KOPT-K1 (cell line): ENCODE measurements around the gene DPYD.

Experiments used
- H3K27ac ChIP-seq: fragments of 200-600 bp; sonication (generic); 2 replicates; pipeline ENCODE4 v1.5.1; 2016; ENCODE audit warnings: antibody characterized with exemption, mild to moderate bottlenecking, low read depth, low read length; ENCODE audit not compliant: poor library complexity, severe bottlenecking
- H3K36me3 ChIP-seq: fragments of 200-600 bp; sonication (generic); 2 replicates; pipeline ENCODE4 v1.5.1; 2017; ENCODE audit warnings: antibody characterized with exemption, mild to moderate bottlenecking, low read length, moderate library complexity; ENCODE audit not compliant: insufficient read depth
- H3K9me3 ChIP-seq: fragments of 200-600 bp; sonication (generic); 2 replicates; pipeline ENCODE4 v1.5.1; 2017; ENCODE audit warnings: antibody characterized with exemption, low read length, mild to moderate bottlenecking; ENCODE audit not compliant: insufficient read depth, poor library complexity, severe bottlenecking

DPYD gene

DNA sequence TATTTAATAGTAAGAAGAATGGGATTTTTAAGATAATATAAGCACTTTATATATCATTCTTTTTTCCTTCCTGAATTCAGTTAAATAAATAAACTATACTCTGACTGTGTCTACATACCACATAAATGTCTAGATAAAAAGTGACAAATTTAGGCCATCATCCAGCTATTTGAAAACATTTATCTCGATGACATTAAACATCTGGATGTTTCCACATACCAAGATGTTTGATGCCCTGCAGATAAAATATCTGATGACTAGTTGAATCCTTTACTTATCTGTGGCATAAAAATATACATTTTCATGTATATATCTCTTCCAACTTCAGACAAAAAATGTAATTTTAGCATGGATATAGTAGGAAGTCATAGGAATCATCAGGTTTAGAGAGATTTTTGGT lies 348.3 kb downstream of the DPYD start:
- Histone ChIP-seq H3K27ac (no peak overlapping the region), H3K9me3 (no peaks in the 10 kb centered on the region), H3K36me3 (peaks cover 13% of the 10 kb centered on the region; the same call in 1 of the 2 replicates)

- H3K27ac ChIP-seq, result no peak overlapping the region
- H3K36me3 ChIP-seq, result peaks cover 13% of the 10 kb centered on the region; the same call in 1 of the 2 replicates
- H3K9me3 ChIP-seq, result no peaks in the 10 kb centered on the region
These were observed 349.1 kb downstream of the DPYD start for GRCh38 chr1:97571760-97572159.

- Histone ChIP-seq H3K27ac (no peak overlapping the region), H3K36me3 (peaks cover 13% of the 10 kb centered on the region; the same call in 1 of the 2 replicates), H3K9me3 (no peaks in the 10 kb centered on the region)
These were observed 350.1 kb downstream of the DPYD start for GRCh38 chr1:97570691-97571090.

DNA sequence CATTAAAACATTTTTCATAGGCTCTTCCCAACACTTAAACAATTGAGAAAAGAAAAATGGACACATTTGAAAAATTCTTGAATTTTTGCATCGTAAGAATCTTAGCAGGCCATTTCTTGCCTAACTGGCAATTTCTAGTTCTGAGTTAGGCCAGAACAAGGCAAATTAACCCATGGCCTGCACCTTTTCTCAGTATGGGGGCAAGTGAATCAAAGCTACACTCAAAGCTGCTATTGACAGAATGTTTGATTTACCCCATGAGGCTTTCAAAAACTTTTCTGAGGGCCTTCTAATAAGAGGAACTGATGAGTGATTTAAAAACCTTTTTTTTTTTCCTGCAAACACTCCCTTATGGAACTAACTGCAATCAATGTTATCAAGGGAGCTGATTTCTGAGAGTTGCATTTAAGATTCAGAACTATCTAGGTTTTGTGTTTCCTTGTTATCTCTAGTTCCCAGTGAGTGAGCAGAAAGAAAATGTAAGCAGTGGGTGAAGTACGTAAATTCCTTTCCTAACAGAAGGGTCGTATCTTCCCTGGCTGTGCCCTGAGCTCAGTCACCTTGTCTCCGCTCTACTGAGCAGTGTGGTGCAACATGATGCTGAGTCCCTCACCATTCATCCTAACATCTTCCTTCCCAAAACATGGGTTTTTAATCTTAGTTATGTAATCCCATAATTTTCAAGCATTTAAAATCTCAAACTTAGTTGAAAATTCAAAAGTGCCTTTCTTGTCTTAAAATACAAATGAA lies 353.7 kb downstream of the DPYD start:
- no peaks in the 10 kb centered on the region for H3K9me3 ChIP-seq
- peaks cover 3% of the 10 kb centered on the region; the same call in 1 of the 2 replicates for H3K36me3 ChIP-seq
- H3K27ac ChIP-seq, result no peak overlapping the region

DNA sequence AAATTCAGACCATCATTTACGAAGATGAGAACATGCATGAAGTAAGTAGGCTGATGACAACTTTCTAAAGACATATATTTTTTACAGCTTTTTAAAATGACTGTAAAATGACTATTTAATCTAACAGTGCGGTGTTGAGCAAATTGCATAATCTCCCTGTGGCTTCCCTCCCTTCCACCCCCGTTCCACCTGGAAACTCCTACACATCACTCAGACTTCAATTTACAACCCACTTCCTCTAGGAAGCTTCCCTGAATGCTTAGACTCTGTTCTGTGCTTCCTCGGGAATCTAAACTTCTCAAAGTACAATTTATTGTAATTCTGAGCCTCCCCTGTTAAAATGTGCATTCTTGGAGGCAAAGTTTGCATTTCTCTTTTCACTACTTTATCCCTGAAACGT lies 354.9 kb downstream of the DPYD start:
- H3K27ac ChIP-seq, result no peak overlapping the region
- H3K9me3 ChIP-seq, result no peaks in the 10 kb centered on the region
- H3K36me3 ChIP-seq, result peaks cover 3% of the 10 kb centered on the region; the same call in 1 of the 2 replicates

- Histone ChIP-seq H3K9me3 (no peaks in the 10 kb centered on the region), H3K36me3 (no peaks in the 10 kb centered on the region), H3K27ac (no peak overlapping the region)
These were observed 356.9 kb downstream of the DPYD start for GRCh38 chr1:97563926-97564325.

DNA sequence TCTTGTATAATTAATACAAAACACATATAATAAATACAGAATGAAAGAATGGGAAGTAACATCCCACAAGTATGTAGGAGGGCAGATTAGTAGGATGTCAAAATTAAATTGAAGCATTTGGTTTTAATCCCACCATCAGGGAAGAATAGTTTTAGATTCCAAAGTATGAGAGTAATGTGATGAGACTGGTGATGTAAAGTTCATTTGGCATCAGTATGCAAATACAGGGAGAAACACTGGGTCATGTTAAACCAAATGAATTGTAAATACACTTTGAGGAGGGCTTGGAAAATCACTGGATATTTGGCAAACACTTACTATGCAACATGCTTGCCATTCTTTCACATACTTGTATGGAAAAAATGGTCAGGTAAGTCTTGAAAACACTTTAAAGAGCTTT lies 358.8 kb downstream of the DPYD start:
- Histone ChIP-seq H3K27ac (no peak overlapping the region), H3K36me3 (peaks cover 8% of the 10 kb centered on the region), H3K9me3 (peaks cover 9% of the 10 kb centered on the region)

- peaks cover 8% of the 10 kb centered on the region for H3K36me3 ChIP-seq
- peaks cover 9% of the 10 kb centered on the region for H3K9me3 ChIP-seq
- H3K27ac ChIP-seq, result no peak overlapping the region
These were observed 360.1 kb downstream of the DPYD start for GRCh38 chr1:97560714-97561113.

DNA sequence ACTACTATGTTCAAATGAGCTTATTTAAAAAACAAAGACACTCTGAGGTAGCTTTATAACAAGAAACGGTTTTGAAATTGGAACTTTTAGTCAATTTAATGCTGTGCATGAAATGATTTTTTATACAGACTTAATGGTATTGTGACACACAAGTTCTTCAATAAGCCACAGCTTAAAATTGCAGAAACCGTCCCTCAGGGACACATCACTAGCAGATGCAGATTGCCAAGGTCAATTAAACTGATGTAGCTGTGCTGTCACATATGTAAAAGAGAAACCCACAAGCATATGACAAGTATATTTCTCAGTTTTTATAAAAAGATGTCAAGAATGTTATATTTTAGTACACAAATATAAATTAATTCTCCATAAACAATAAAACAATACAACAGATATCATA lies 366.9 kb downstream of the DPYD start:
- H3K36me3 ChIP-seq, result peaks cover 13% of the 10 kb centered on the region
- no peak overlapping the region for H3K27ac ChIP-seq
- H3K9me3 ChIP-seq, result peaks cover 9% of the 10 kb centered on the region

GRCh38 chr1:97551113-97551512 lies 369.7 kb downstream of the DPYD start:
- Histone ChIP-seq H3K9me3 (no peaks in the 10 kb centered on the region), H3K27ac (no peak overlapping the region), H3K36me3 (peaks cover 7% of the 10 kb centered on the region; the same call in 1 of the 2 replicates)

GRCh38 chr1:97545446-97545845 lies 375.4 kb downstream of the DPYD start:
- Histone ChIP-seq H3K9me3 (no peaks in the 10 kb centered on the region), H3K27ac (no peak overlapping the region), H3K36me3 (peaks cover 15% of the 10 kb centered on the region)

DNA sequence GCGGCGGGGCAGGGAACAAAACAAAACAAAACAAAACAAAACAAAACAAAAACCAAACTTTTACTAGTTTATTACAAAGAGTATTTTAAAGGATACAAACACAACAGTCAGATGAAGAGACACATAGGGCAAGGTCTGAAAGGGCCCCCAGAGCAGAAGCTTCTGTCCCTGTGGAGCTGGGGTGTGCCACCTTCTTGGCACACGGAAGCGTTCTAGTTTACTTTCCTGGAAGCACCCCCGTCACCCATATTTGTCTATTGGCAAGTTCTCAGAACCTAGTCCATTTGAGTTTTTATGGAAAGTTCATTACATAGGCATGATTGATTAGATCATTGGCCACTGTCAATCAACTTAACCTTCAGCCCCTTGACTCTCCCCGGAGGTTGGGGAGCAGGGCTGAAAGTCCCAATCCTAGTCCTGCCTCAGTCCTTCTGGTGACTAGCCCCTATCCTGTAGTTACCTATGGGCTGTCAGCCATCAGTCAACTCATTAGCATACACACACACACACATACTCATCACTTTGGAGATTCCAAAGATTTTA lies 380.4 kb downstream of the DPYD start:
- Histone ChIP-seq H3K27ac (no peak overlapping the region), H3K9me3 (no peaks in the 10 kb centered on the region), H3K36me3 (peaks cover 8% of the 10 kb centered on the region; the same call in 1 of the 2 replicates)

DNA sequence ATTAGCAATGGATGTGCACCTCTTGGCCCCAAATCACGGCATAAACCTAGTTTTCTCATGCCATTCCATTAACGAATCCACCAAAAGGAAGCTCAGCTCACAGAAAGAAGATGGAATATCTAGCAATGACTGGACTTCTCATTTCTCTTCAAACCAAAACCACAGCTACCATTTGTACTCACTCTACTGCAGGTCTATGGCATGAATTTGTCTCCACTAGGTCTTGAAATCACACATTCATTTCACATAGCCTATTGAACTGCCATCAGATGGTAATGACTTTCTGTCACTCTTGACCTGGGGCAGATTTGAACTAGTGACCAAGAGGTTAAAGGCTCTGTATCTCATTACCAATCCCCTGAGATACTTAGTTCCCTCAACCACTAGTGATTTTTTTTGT lies 382.7 kb downstream of the DPYD start:
- H3K9me3 ChIP-seq, result no peaks in the 10 kb centered on the region
- H3K27ac ChIP-seq, result no peak overlapping the region
- no peaks in the 10 kb centered on the region for H3K36me3 ChIP-seq

- Histone ChIP-seq H3K27ac (no peak overlapping the region), H3K36me3 (no peaks in the 10 kb centered on the region), H3K9me3 (no peaks in the 10 kb centered on the region)
These were observed 387.5 kb downstream of the DPYD start for GRCh38 chr1:97533358-97533757.

- no peaks in the 10 kb centered on the region for H3K36me3 ChIP-seq
- no peak overlapping the region for H3K27ac ChIP-seq
- H3K9me3 ChIP-seq, result no peaks in the 10 kb centered on the region
These were observed 391.2 kb downstream of the DPYD start for GRCh38 chr1:97529600-97529999.

DNA sequence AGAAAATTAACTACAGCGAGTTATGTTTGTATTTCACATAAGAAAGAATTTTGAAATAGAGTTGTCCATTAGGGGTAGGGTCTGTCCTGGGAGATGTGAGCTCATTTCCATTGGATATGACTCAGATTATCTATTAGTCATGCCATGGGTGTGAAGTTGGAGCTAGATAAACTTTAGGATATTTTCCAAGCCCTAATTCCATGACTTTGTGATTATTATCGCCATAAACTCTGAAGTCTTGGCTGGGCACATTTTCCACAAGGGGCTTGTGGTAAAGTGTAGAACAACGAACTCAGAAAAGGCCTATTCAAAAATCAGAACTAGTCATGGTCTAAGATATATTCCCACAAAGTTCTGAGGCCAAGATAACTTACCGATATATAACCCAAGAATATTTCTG lies 396.6 kb downstream of the DPYD start:
- Histone ChIP-seq H3K36me3 (no peaks in the 10 kb centered on the region), H3K27ac (no peak overlapping the region), H3K9me3 (peaks cover 17% of the 10 kb centered on the region)
